Adrenal gland (tissue), 5 donors: ENCODE data around the gene LILRA5.

ENCODE experiments used
- CTCF ChIP-seq, 6 experiments: fragments of 450-650 bp in 4 of 6; fragments of 200-600 bp in 2 of 6; sonication (generic) in 1 of 6; IDR thresholded peaks; 1 replicate in 5 of 6; 2 replicates in 1 of 6; pipeline versions ENCODE4 v1.5.1 to v1.8.0; 2016 to 2021; ENCODE audit warnings: antibody characterized with exemption in 6 of 6, mild to moderate bottlenecking in 2 of 6, moderate library complexity in 1 of 6
- POLR2A ChIP-seq, 2 donors: fragments of 450-650 bp; IDR thresholded peaks; one replicate each; pipeline ENCODE4 v1.6.1; 2017; ENCODE audit warnings: antibody characterized with exemption in 2 of 2, mild to moderate bottlenecking in 2 of 2, moderate library complexity in 1 of 2
- donor health status: DM: no; HTN: no; CAD: no.

DNA sequence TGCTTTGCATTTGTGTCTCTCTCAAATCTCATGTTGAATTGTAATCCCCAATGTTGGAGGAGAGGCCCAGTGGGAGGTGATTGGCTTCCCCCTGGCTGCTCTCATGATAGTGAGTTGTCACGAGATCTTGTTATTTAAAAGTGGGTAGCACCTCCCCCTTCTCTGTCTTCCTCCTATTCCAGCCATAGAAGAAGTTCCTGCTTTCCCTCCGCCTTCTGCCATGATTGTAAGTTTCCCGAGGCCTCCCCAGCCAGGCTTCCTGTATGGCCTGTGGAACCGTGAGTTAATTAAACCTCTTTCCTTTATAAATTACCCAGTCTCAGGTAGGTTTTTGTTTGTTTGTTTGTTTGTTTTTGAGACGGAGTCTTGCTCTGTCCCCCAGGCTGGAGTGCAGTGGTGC lies 22.2 kb upstream of the LILRA5 start:
- no peak for TF ChIP-seq CTCF (IDR thresholded peaks at IDR 0.05)
- no peak for TF ChIP-seq POLR2A (IDR thresholded peaks at IDR 0.05)
